B cell (primary cell): ENCODE measurements around the gene MAMDC4. TPM values are rescaled to one million over a fixed set of nuclear protein-coding genes. Genes with fewer than 3 reads are reported as not detected.

Experiments used
- ATAC-seq: fragments of 200-7000 bp; cut with Tn5 transposase; one replicate; pipeline ENCODE4 v1.10.0; 2021; ENCODE audit warnings: low read depth, mild to moderate bottlenecking, moderate number of reproducible peaks, moderate library complexity
- CTCF ChIA-PET: fragments of 350-600 bp; sonication (Branson Sonifier 250); formaldehyde crosslinking; loops from one replicate; lab custom pipeline; 2021; ENCODE audit warnings: antibody characterized with exemption, inconsistent platforms; lab: Charles Lee
- POLR2A ChIA-PET: fragments of 350-600 bp; sonication (Branson Sonifier 250); formaldehyde crosslinking; loops from one replicate; lab custom pipeline; 2021; ENCODE audit warnings: antibody characterized with exemption; lab: Charles Lee
- DNase-seq: peaks from one replicate; pipeline ENCODE4 v3.0.0; 2013
- H2AFZ ChIP-seq: 2 replicates; pipeline ENCODE4 v1.6.1; 2012; ENCODE audit warnings: mild to moderate bottlenecking, low read depth, low read length; ENCODE audit not compliant: insufficient read depth, poor library complexity, severe bottlenecking
- H3K27ac ChIP-seq, 2 donors: 1 replicate in 1 of 2; 2 replicates in 1 of 2; pipeline ENCODE4 v1.5.1; 2012 to 2013; ENCODE audit warnings: low read length in 2 of 2, mild to moderate bottlenecking in 2 of 2, moderate library complexity in 1 of 2
- H3K27me3 ChIP-seq, 4 experiments: fragments of 200-600 bp in 1 of 4; sonication (generic) in 1 of 4; replicated peaks in 1 of 4; 1 replicate in 2 of 4; 2 replicates in 2 of 4; pipeline versions ENCODE4 v1.6.1 to v1.7.0; 2013 to 2016; ENCODE audit warnings: low read length in 3 of 4, mild to moderate bottlenecking in 2 of 4, mixed read lengths in 1 of 4, moderate library complexity in 1 of 4; ENCODE audit not compliant: insufficient read depth in 4 of 4, control insufficient read depth in 3 of 4; ENCODE audit errors: control extremely low read depth in 1 of 4
- H3K36me3 ChIP-seq, 2 experiments: replicated peaks in 1 of 2; 1 replicate in 1 of 2; 2 replicates in 1 of 2; pipeline versions ENCODE4 v1.6.1 to v1.7.1; 2013; ENCODE audit warnings: low read length in 1 of 2; ENCODE audit not compliant: insufficient read depth in 2 of 2, control insufficient read depth in 1 of 2; ENCODE audit errors: control extremely low read depth in 1 of 2, extremely low read depth in 1 of 2
- H3K4me1 ChIP-seq, 2 donors: fragments of 200-600 bp in 1 of 2; sonication (generic) in 1 of 2; 1 replicate in 1 of 2; 2 replicates in 1 of 2; pipeline versions ENCODE4 v1.5.1 to v1.6.1; 2013 to 2017; ENCODE audit warnings: low read length in 2 of 2; ENCODE audit not compliant: control insufficient read depth in 2 of 2, insufficient read depth in 2 of 2
- H3K4me2 ChIP-seq: replicated peaks from 2 replicates; pipeline ENCODE3; 2012; ENCODE audit warnings: mild to moderate bottlenecking, low read depth, low read length; ENCODE audit not compliant: poor library complexity, severe bottlenecking
- H3K4me3 ChIP-seq, 5 experiments: fragments of 200-600 bp in 1 of 5; sonication (generic) in 1 of 5; 1 replicate in 3 of 5; 2 replicates in 2 of 5; pipeline versions ENCODE4 v1.5.1 to v1.7.0; 2011 to 2016; ENCODE audit warnings: low read length in 4 of 5, mild to moderate bottlenecking in 4 of 5, low read depth in 2 of 5, control low read depth in 1 of 5, moderate library complexity in 1 of 5; ENCODE audit not compliant: insufficient read depth in 1 of 5; ENCODE audit errors: control extremely low read depth in 1 of 5, extremely low read depth in 1 of 5
- H3K79me2 ChIP-seq: fragments of 200-600 bp; sonication (generic); one replicate; pipeline ENCODE4 v1.6.0; 2016; ENCODE audit warnings: low read length; ENCODE audit not compliant: control insufficient read depth, insufficient read depth
- H3K9ac ChIP-seq: fragments of 200-600 bp; sonication (generic); 2 replicates; pipeline ENCODE4 v1.6.1; 2017; ENCODE audit warnings: mild to moderate bottlenecking, low read length, moderate library complexity
- H3K9me3 ChIP-seq, 3 donors: one replicate each; pipeline versions ENCODE4 v1.6.1 to v1.7.1; 2013; ENCODE audit warnings: low read length in 2 of 3; ENCODE audit not compliant: control insufficient read depth in 2 of 3, insufficient read depth in 1 of 3; ENCODE audit errors: control extremely low read depth in 1 of 3
- H4K20me1 ChIP-seq: 2 replicates; pipeline ENCODE4 v1.6.0; 2012; ENCODE audit warnings: mild to moderate bottlenecking, low read length; ENCODE audit not compliant: insufficient read depth, control insufficient read depth, poor library complexity, severe bottlenecking
- H3K27ac Mint-ChIP-seq: one replicate; pipeline ENCODE4 v1.8.0; 2021; ENCODE audit warnings: mixed read lengths
- H3K27me3 Mint-ChIP-seq: one replicate; pipeline ENCODE4 v1.8.0; 2021; ENCODE audit warnings: mixed read lengths
- H3K4me1 Mint-ChIP-seq: one replicate; pipeline ENCODE4 v1.8.0; 2021; ENCODE audit warnings: mixed read lengths
- H3K4me3 Mint-ChIP-seq: one replicate; pipeline ENCODE4 v1.8.0; 2021; ENCODE audit warnings: mixed read lengths
- H3K9me3 Mint-ChIP-seq: one replicate; pipeline ENCODE4 v1.8.0; 2022; ENCODE audit warnings: mixed read lengths; ENCODE audit not compliant: insufficient read depth
- EZH2 ChIP-seq: IDR thresholded peaks from 2 replicates; pipeline ENCODE4 v1.6.1; 2012; ENCODE audit warnings: borderline replicate concordance, low read depth, mild to moderate bottlenecking, moderate library complexity, low read length; ENCODE audit not compliant: insufficient read depth, poor library complexity, severe bottlenecking
- WGBS: methylation state at CpG from one replicate; pipeline ENCODE4 v1.1.5; 2013; ENCODE audit warnings: missing lambda C conversion rate; ENCODE audit not compliant: insufficient coverage; 5-methylcytosine and 5-hydroxymethylcytosine counted together
- intact Hi-C: fragments of 100-400 bp; cut with micrococcal nuclease; formaldehyde crosslinking; loops from one replicate; pipeline ENCODE4 v1.10.0; 2022
- polyA plus RNA-seq: library from polyadenylated mRNA; depleted of rRNA; stranded (reverse); fragments of >200 nt; gene quantifications from 2 replicates; pipeline ENCODE4 v1.2.3, GENCODE V29; 2012
- total RNA-seq, 2 donors: library from RNA; stranded (reverse); fragments of 120-200 nt in 1 of 2; gene quantifications; 1 replicate in 1 of 2; 2 replicates in 1 of 2; pipeline versions ENCODE4 v1.2.3 to v1.2.4, GENCODE V29; 2013 to 2022
- TF ChIP-seq, protein P1 (sequence below): fragments of 200-600 bp; IDR thresholded peaks from one replicate; pipeline ENCODE4 v1.8.0; 2022; ENCODE audit warnings: antibody characterized with exemption, mild to moderate bottlenecking

The MAMDC4 gene
- total and polyA plus RNA-seq, 2 donors (not counting 1 experiment from before 2014, with no cell fraction given) = 5.4 to 6.8 TPM

DNA sequence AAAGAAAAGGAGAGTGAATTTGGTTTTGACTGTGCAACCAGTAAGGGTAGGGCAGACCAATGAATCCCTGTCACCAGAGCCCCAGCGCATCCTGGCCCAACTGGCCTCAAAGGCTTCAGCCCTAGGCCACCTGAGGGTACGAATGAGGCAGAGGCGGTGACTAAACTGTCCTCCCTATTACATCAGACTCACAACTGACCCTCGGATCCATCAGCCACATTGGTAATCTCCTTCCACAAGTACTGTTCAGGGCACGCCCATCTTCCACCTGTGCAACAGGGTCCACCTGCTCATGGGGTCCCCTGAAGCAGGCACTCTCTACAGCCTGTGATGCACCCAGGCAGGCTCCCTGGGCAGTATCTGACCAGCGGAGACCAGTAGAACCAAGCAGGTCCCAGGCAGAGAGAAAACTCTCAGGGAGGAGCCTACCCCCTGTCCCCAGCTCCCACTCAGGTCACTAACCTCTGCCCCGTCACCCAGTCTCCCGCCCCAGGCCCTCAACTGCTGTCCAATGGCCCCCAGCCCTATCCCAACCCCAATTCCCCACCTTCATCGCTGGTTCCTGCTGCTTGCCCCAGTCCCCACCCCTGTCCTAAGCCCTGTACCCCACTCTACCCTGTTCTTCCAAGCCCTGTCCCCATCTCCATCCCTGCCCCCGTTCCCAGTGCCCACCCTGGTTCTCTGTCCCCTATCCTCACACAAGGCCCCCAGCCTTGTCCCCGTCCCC is 13.1 kb downstream of the MAMDC4 start:
- CTCF ChIA-PET = no interaction called here
- peak overlapping the region in 4 of 5 experiments; percentile 62 to 85 (median 74) for H3K4me3 ChIP-seq
- Mint-ChIP-seq H3K27me3 (no peaks in the 10 kb centered on the region), H3K27ac (peak overlapping the region; percentile 61), H3K4me3 (peak overlapping the region; percentile 90), H3K9me3 (no peaks in the 10 kb centered on the region), H3K4me1 (peaks cover 22% of the 10 kb centered on the region)
- ATAC-seq (no peak), DNase-seq (no peak)
- H3K9ac ChIP-seq = peak overlapping the region; percentile 96
- POLR2A ChIA-PET = interaction anchor here (0.6 kb wide), 1 partner anchor 8 kb away, joined by 5 read pairs; no protein-coding TSS in a partner anchor
- peak overlapping the region; percentile 92 for H3K4me2 ChIP-seq
- peaks cover 35% of the 10 kb centered on the region for H3K79me2 ChIP-seq
- intact Hi-C loops = no loop called here
- peaks cover 8 to 19% of the 10 kb centered on the region in 2 donors for H3K4me1 ChIP-seq
- no peaks in the 10 kb centered on the region for H3K27me3 ChIP-seq
- peak overlapping the region; percentile 80 for H2AFZ ChIP-seq
- peaks cover 24% of the 10 kb centered on the region for H4K20me1 ChIP-seq
- peaks cover 0 to 2% (median 0%) of the 10 kb centered on the region in 3 donors for H3K9me3 ChIP-seq
- peak overlapping the region in 1 of 2 donors; percentile 92 for H3K27ac ChIP-seq
- TF ChIP-seq, protein P1, sequence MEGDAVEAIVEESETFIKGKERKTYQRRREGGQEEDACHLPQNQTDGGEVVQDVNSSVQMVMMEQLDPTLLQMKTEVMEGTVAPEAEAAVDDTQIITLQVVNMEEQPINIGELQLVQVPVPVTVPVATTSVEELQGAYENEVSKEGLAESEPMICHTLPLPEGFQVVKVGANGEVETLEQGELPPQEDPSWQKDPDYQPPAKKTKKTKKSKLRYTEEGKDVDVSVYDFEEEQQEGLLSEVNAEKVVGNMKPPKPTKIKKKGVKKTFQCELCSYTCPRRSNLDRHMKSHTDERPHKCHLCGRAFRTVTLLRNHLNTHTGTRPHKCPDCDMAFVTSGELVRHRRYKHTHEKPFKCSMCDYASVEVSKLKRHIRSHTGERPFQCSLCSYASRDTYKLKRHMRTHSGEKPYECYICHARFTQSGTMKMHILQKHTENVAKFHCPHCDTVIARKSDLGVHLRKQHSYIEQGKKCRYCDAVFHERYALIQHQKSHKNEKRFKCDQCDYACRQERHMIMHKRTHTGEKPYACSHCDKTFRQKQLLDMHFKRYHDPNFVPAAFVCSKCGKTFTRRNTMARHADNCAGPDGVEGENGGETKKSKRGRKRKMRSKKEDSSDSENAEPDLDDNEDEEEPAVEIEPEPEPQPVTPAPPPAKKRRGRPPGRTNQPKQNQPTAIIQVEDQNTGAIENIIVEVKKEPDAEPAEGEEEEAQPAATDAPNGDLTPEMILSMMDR = no peak
- no peak for TF ChIP-seq EZH2
- H3K36me3 ChIP-seq = peaks cover 0 to 37% of the 10 kb centered on the region in 2 experiments
- WGBS = 70% methylated on average over 11 of the region's 11 CpGs

DNA sequence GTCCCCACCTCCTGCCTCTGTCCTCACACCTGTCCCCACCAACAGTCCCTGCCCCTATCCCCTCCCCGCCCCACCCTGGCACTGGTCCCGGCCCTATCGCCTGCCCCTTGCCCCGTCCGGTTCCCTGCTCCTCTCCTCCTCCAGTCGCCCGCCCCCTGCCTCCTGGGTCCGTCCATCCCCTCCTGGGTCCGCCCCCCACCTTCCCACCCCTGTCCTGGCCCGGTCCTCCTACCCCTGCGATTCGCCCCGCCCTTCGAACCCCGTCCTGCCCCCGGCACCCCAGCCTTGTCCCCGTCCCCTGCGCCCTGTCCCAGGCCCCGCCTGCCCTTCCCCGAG is 13.6 kb downstream of the MAMDC4 start:
- H3K27ac ChIP-seq = peak overlapping the region; percentile 48 to 92
- H3K36me3 ChIP-seq = peaks cover 0 to 35% of the 10 kb centered on the region in 2 experiments
- H3K79me2 ChIP-seq = peaks cover 35% of the 10 kb centered on the region
- Mint-ChIP-seq H3K4me3 (peak overlapping the region; percentile 90), H3K27me3 (no peaks in the 10 kb centered on the region), H3K4me1 (peaks cover 19% of the 10 kb centered on the region), H3K27ac (peak overlapping the region; percentile 61), H3K9me3 (no peaks in the 10 kb centered on the region)
- intact Hi-C loops = loop anchor here (1.0 kb wide), 4 partner anchors 16 to 74 kb away; partner anchors contain the start of genes PHPT1, TMEM141 and TRAF2
- POLR2A ChIA-PET = interaction anchor here (1.0 to 1.5 kb wide), 5 partner anchors 15 to 66 kb away, joined by 3 to 5 read pairs (median 4); partner anchors contain the start of gene TRAF2
- H3K4me3 ChIP-seq = peak overlapping the region in 4 of 5 experiments; percentile 62 to 85 (median 74)
- no peaks in the 10 kb centered on the region for H3K27me3 ChIP-seq
- peaks cover 0 to 2% (median 0%) of the 10 kb centered on the region in 3 donors for H3K9me3 ChIP-seq
- peak overlapping the region; percentile 80 for H2AFZ ChIP-seq
- H3K9ac ChIP-seq = peak overlapping the region; percentile 96
- CTCF ChIA-PET = no interaction called here
- TF ChIP-seq, protein P1 = no peak
- no peak for TF ChIP-seq EZH2
- DNase-seq = no peak
- H4K20me1 ChIP-seq = peaks cover 24% of the 10 kb centered on the region
- H3K4me2 ChIP-seq = peak overlapping the region; percentile 92
- peaks cover 8 to 19% of the 10 kb centered on the region in 2 donors for H3K4me1 ChIP-seq
- ATAC-seq = no peak
- under 1% methylated on average over 8 of the region's 20 CpGs for WGBS
